Stomach (tissue), 9 donors: ENCODE results near the gene COX19. TPM values are rescaled to one million over a fixed set of nuclear protein-coding genes. Genes with fewer than 3 reads are reported as not detected.

Experiments
- DNase-seq, 2 donors: peaks; one replicate each; pipeline versions ENCODE4 v3.0.0 to v3.0.0-alpha.2; 2013 to 2019
- H3K27ac ChIP-seq, 5 donors: fragments of 200-600 bp in 4 of 5; sonication (generic) in 4 of 5; one replicate each; pipeline ENCODE4 v1.5.1; 2013 to 2019; ENCODE audit warnings: mild to moderate bottlenecking in 1 of 5, moderate library complexity in 1 of 5
- H3K27me3 ChIP-seq, 3 donors: fragments of 200-600 bp; sonication (generic); one replicate each; pipeline ENCODE4 v1.5.1; 2017 to 2019; ENCODE audit warnings: mixed run types in 1 of 3
- H3K36me3 ChIP-seq, 4 donors: fragments of 200-600 bp; sonication (generic); 1 replicate in 3 of 4; 2 replicates in 1 of 4; pipeline ENCODE4 v1.5.1; 2016 to 2019
- H3K4me1 ChIP-seq, 4 donors: fragments of 200-600 bp; sonication (generic); one replicate each; pipeline ENCODE4 v1.5.1; 2016 to 2019
- H3K4me3 ChIP-seq, 4 donors: fragments of 200-600 bp; sonication (generic) in 3 of 4; one replicate each; pipeline ENCODE4 v1.5.1; 2016 to 2019; ENCODE audit warnings: mild to moderate bottlenecking in 1 of 4
- H3K9me3 ChIP-seq, 4 donors: fragments of 200-600 bp; sonication (generic); one replicate each; pipeline ENCODE4 v1.5.1; 2016 to 2019
- CTCF ChIP-seq, 7 experiments: fragments of 450-650 bp in 4 of 7; fragments of 200-600 bp in 3 of 7; sonication (generic) in 3 of 7; IDR thresholded peaks; one replicate each; pipeline ENCODE4 v1.5.1; 2016 to 2019; ENCODE audit warnings: antibody characterized with exemption in 7 of 7, control low read depth in 2 of 7, mild to moderate bottlenecking in 1 of 7
- EP300 ChIP-seq: sonication (generic); formaldehyde crosslinking; IDR thresholded peaks from one replicate; pipeline ENCODE4 v1.6.1; 2017; ENCODE audit warnings: antibody characterized with exemption
- POLR2A ChIP-seq, 4 donors: fragments of 450-650 bp; IDR thresholded peaks; one replicate each; pipeline ENCODE4 v1.6.1; 2016; ENCODE audit warnings: antibody characterized with exemption in 4 of 4, control low read depth in 2 of 4, mild to moderate bottlenecking in 1 of 4, moderate library complexity in 1 of 4
- POLR2AphosphoS5 ChIP-seq, 3 donors: sonication (generic); formaldehyde crosslinking; IDR thresholded peaks; one replicate each; pipeline ENCODE4 v1.6.1; 2016; ENCODE audit warnings: antibody characterized with exemption in 3 of 3
- WGBS, 5 donors: extraction: QIAGEN DNeasy Blood & Tissue Kit in 3 of 5; methylation state at CpG; one replicate each; pipeline versions ENCODE4 v1.1.5 to v1.1.7; 2013 to 2018; 5-methylcytosine and 5-hydroxymethylcytosine counted together
- intact Hi-C: fragments of 100-400 bp; cut with DNase I; formaldehyde crosslinking; loops from one replicate; pipeline ENCODE4 v1.15.1; 2023; ENCODE audit warnings: low total_unique reads
- polyA plus RNA-seq, 3 donors: library from polyadenylated mRNA; stranded (reverse); fragments of 200-250 nt; gene quantifications; one replicate each; pipeline ENCODE4 v1.2.3, GENCODE V29; 2013
- total RNA-seq, 5 donors: library from RNA; depleted of rRNA; stranded (reverse); fragments of >200 nt; gene quantifications; one replicate each; pipeline versions ENCODE4 v1.1.0 to v1.2.3, GENCODE V29; 2014 to 2016
- donor health status: healthy with polysubstance abuse.
- donor health status: Bipolar disorder and iron deficiency.
- donor health status: healthy.

COX19 gene
- total and polyA plus RNA-seq, 8 donors, result 2.3 to 26.6 (median 6.6) TPM

GRCh38 chr7:951881-952547 is 23.3 kb downstream of the COX19 start:
- no peaks in the 10 kb centered on the region for H3K9me3 ChIP-seq
- no peak for DNase-seq
- H3K4me1 ChIP-seq, result peaks cover 17 to 55% (median 29%) of the 10 kb centered on the region in 4 donors
- H3K27ac ChIP-seq, result no peak overlapping the region
- peaks cover 0 to 37% (median 17%) of the 10 kb centered on the region in 3 donors for H3K27me3 ChIP-seq
- H3K4me3 ChIP-seq, result no peak overlapping the region
- no peak for TF ChIP-seq POLR2A (IDR thresholded peaks at IDR 0.05)
- intact Hi-C loops, result no loop called here
- peaks cover 0 to 8% (median 0%) of the 10 kb centered on the region in 4 donors for H3K36me3 ChIP-seq
- 93 to 96% (median 94%) methylated on average over 9 to 21 of the region's 21 CpGs for WGBS, 5 donors

DNA sequence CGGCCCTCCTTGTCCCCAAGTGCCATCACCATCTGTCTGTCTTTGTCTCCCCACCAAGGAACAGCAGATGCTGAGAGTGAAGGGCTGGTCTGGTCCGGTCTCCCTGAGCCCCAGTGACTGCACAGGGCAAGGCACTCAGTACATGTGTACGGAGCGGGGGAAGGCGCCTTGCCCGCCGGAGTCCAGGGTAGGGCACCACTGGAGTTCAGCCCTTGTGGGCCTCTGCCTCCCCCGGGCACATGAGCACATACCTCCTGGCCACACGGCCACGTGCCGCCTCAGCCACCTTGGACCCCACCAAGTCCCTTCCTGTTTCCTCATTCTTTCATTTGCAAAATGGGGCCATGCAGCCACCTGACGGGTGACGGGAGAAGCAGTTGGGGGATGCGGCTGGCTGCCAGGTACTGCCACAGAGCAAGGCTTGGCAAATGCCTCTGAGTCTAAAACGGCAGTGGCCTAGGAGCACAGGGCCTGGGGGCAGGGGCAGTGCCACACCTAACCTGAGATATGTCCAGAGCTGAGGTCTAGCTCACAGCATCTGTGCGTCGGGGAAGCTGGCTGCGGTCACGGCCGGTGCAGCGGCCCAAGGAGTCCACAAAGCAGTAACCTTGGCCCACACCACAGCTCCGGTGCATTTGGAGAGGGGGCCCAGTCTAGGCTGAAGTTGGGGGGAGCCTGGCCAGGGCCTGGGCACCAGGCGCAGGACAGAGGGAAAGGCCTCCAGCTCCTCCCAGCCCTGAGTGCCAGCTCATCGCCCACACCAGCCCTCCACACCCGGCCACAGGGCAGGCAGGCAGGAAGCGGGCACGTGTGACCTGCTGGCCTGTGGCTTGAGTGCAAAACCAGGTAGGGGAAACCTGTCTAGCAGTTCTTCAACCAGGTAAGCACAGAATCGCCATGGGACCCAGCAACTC is 26.1 kb downstream of the COX19 start:
- H3K36me3 ChIP-seq, result peaks cover 0 to 8% (median 0%) of the 10 kb centered on the region in 4 donors
- no peaks in the 10 kb centered on the region for H3K9me3 ChIP-seq
- WGBS, 5 donors, result 57 to 90% (median 80%) methylated on average over 11 to 28 of the region's 28 CpGs
- peaks cover 11 to 65% (median 34%) of the 10 kb centered on the region in 4 donors for H3K4me1 ChIP-seq
- H3K27me3 ChIP-seq, result peaks cover 0 to 28% (median 12%) of the 10 kb centered on the region in 3 donors
- peak in 1 of 2 donors; percentile 55 for DNase-seq
- TF ChIP-seq EP300 (no peak), POLR2AphosphoS5 (IDR thresholded peaks at IDR 0.05) (peak in 1 of 3 donors; percentile 41), POLR2A (IDR thresholded peaks at IDR 0.05) (no peak), CTCF (IDR thresholded peaks at IDR 0.05) (no peak)
- intact Hi-C loops, result no loop called here
- H3K27ac ChIP-seq, result peak overlapping the region in 3 of 5 donors; percentile 7 to 61 (median 18)
- H3K4me3 ChIP-seq, result no peak overlapping the region

DNA sequence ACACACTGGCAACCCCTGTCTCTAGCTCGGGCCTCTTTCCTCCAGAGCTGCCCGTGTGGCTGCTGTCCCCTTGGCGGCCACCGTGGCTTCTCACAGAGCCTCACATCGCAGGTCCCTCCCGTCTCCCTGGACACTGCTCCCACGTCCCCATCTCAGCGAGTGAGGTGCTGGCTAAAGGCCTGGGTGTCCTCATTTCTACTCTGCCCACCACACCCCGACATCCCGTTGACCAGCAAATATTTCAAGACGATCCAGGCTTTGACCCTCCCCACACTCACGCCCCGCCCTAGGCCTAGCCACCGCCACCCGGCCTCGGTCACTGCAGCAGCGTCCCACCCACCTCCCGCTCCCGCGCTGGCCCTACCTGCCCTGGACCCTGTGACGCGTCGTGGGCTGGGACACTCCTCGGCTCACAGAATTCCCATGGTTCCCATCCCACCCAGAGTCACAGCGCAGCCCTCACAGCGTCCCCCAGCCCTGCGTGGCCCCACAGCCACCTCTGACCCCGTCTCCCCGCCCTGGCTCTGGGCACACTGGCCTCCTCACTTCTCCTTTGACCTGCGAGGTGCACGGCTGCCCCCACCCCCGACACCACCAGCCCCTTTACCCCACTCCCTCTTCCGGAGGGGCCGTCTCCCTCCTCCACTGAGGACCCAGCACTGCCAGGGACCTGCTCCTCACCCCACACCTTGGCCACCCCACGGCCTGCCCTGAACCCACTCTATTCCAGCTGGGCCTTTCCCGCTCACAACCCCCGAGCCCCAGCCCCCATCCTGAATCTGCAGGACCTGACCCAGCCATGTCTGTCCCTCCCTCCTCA is 27.7 kb downstream of the COX19 start:
- intact Hi-C loops, result no loop called here
- H3K4me1 ChIP-seq, result peaks cover 0 to 51% (median 20%) of the 10 kb centered on the region in 4 donors
- H3K36me3 ChIP-seq, result peaks cover 0 to 8% (median 0%) of the 10 kb centered on the region in 4 donors
- H3K27me3 ChIP-seq, result peaks cover 0 to 18% (median under 1%) of the 10 kb centered on the region in 3 donors
- no peak for DNase-seq
- 88 to 92% (median 91%) methylated on average over 37 of the region's 37 CpGs for WGBS, 5 donors
- no peaks in the 10 kb centered on the region for H3K9me3 ChIP-seq
- H3K27ac ChIP-seq, result no peak overlapping the region
- H3K4me3 ChIP-seq, result no peak overlapping the region
- no peak for TF ChIP-seq POLR2AphosphoS5 (IDR thresholded peaks at IDR 0.05)
- TF ChIP-seq POLR2A (IDR thresholded peaks at IDR 0.05), result no peak
- TF ChIP-seq CTCF (IDR thresholded peaks at IDR 0.05), result no peak
- no peak for TF ChIP-seq EP300

- peaks cover 0 to 45% (median 14%) of the 10 kb centered on the region in 4 donors for H3K4me1 ChIP-seq
- H3K27me3 ChIP-seq, result peaks cover 0 to 8% (median 0%) of the 10 kb centered on the region in 3 donors
- TF ChIP-seq EP300, result no peak
- no peak for TF ChIP-seq CTCF (IDR thresholded peaks at IDR 0.05)
- TF ChIP-seq POLR2A (IDR thresholded peaks at IDR 0.05), result no peak
- no peak for TF ChIP-seq POLR2AphosphoS5 (IDR thresholded peaks at IDR 0.05)
- peak; percentile 45 to 78 for DNase-seq
- H3K27ac ChIP-seq, result peak overlapping the region; percentile 77 to 90 (median 85)
- intact Hi-C loops, result no loop called here
- H3K4me3 ChIP-seq, result no peak overlapping the region
- 44 to 70% (median 49%) methylated on average over 24 to 29 of the region's 29 CpGs for WGBS, 5 donors
- H3K9me3 ChIP-seq, result no peaks in the 10 kb centered on the region
- peaks cover 0 to 8% (median 0%) of the 10 kb centered on the region in 4 donors for H3K36me3 ChIP-seq
Observed at GRCh38 chr7:946256-946996, 28.9 kb downstream of the COX19 start.
